A549 (cell line): ENCODE measurements around the gene LBH. TPM values are rescaled to one million over a fixed set of nuclear protein-coding genes. Genes with fewer than 3 reads are reported as not detected.

Experiments
- ATAC-seq, 2 experiments: fragments of 200-7000 bp in 1 of 2; fragments of >200 bp in 1 of 2; cut with Nextera tagmentation in 1 of 2; cut with Tn5 transposase in 1 of 2; 3 replicates each; pipeline versions ENCODE4 v1.8.0 to v1.9.1; 2018 to 2020; ENCODE audit warnings: mild to moderate bottlenecking in 1 of 2, moderate library complexity in 1 of 2
- CTCF ChIA-PET: fragments of 300-600 bp; sonication (Branson Sonifier 250); formaldehyde crosslinking; extraction: SDS; loops from one replicate; lab custom pipeline; 2021; ENCODE audit warnings: antibody characterized with exemption, inconsistent platforms; lab: Yijun Ruan, JAX
- POLR2A ChIA-PET: fragments of 350-600 bp; formaldehyde crosslinking; extraction: SDS; loops from one replicate; lab custom pipeline; 2021; ENCODE audit warnings: antibody characterized with exemption, inconsistent platforms; lab: Yijun Ruan, JAX
- DNase-seq, 2 experiments: peaks; one replicate each; pipeline versions ENCODE4 v3.0.0 to v3.0.0-alpha.2; 2011 to 2016; ENCODE audit warnings: low read depth in 1 of 2, low spot score in 1 of 2
- FAIRE-seq: peaks from 2 replicates; lab custom pipeline; 2011; peaks lifted over from hg19 to GRCh38; lab: Jason Lieb, UNC
- H3K27ac ChIP-seq, 2 experiments: fragments of >200 bp; sonication (Bioruptor Twin); formaldehyde crosslinking; 3 replicates each; pipeline ENCODE4 v1.5.1; 2016 to 2017
- H3K4me1 ChIP-seq: fragments of >200 bp; sonication (Bioruptor Twin); formaldehyde crosslinking; 3 replicates; pipeline ENCODE4 v1.6.1; 2016
- H3K4me2 ChIP-seq: fragments of >200 bp; sonication (Bioruptor Twin); formaldehyde crosslinking; 3 replicates; pipeline ENCODE4 v1.6.1; 2016
- H3K4me3 ChIP-seq: fragments of >200 bp; sonication (Bioruptor Twin); formaldehyde crosslinking; 3 replicates; pipeline ENCODE4 v1.5.1; 2016
- H3K9me3 ChIP-seq: fragments of >200 bp; sonication (Bioruptor Twin); formaldehyde crosslinking; 3 replicates; pipeline ENCODE4 v1.6.1; 2016
- FOSB ChIP-seq: fragments of 250-450 bp; sonication (Bioruptor Pico); IDR thresholded peaks from 2 replicates; pipeline ENCODE4 v1.5.0; 2020; ENCODE audit warnings: mild to moderate bottlenecking, moderate library complexity
- FOSL2 ChIP-seq, 2 experiments: fragments of 450-650 bp in 1 of 2; fragments of >200 bp in 1 of 2; sonication (Bioruptor Twin) in 1 of 2; formaldehyde crosslinking; IDR thresholded peaks; 2 replicates each; pipeline versions ENCODE4 v1.5.0 to v1.6.1; 2016 to 2020; ENCODE audit warnings: mild to moderate bottlenecking in 1 of 2, moderate library complexity in 1 of 2
- HMGXB4 ChIP-seq: fragments of 250-450 bp; sonication (Bioruptor Pico); IDR thresholded peaks from 2 replicates; pipeline ENCODE4 v1.5.0; 2021; ENCODE audit warnings: mild to moderate bottlenecking, moderate library complexity, borderline replicate concordance
- HOXA7 ChIP-seq: fragments of 250-450 bp; sonication (Bioruptor Pico); IDR thresholded peaks from 2 replicates; pipeline ENCODE4 v1.5.0; 2020; ENCODE audit warnings: mild to moderate bottlenecking, moderate library complexity
- JUNB ChIP-seq: fragments of >200 bp; sonication (Bioruptor Twin); formaldehyde crosslinking; IDR thresholded peaks from 2 replicates; pipeline ENCODE4 v1.6.1; 2016
- MAFK ChIP-seq: fragments of 450-650 bp; IDR thresholded peaks from 2 replicates; pipeline ENCODE4 v1.6.1; 2014; ENCODE audit not compliant: partially characterized antibody
- MAZ ChIP-seq: fragments of 150-350 bp; IDR thresholded peaks from 2 replicates; pipeline ENCODE4 v1.6.1; 2014; ENCODE audit warnings: antibody characterized with exemption, low read depth, low read length, borderline replicate concordance
- PBX3 ChIP-seq: IDR thresholded peaks from 2 replicates; pipeline ENCODE4 v1.6.1; 2012
- POLR2A ChIP-seq: IDR thresholded peaks from 2 replicates; pipeline ENCODE4 v1.6.1; 2012; ENCODE audit warnings: mild to moderate bottlenecking, low read length
- REST ChIP-seq: fragments of 200-600 bp; sonication (generic); IDR thresholded peaks from 2 replicates; pipeline ENCODE4 v1.6.1; 2016; ENCODE audit warnings: antibody characterized with exemption, mild to moderate bottlenecking, moderate library complexity
- SMC3 ChIP-seq: fragments of >200 bp; sonication (Bioruptor Twin); formaldehyde crosslinking; IDR thresholded peaks from 3 replicates; pipeline ENCODE4 v1.6.1; 2018; ENCODE audit warnings: inconsistent platforms
- SREBF2 ChIP-seq: fragments of 450-650 bp; IDR thresholded peaks from 2 replicates; pipeline ENCODE4 v1.6.1; 2014; ENCODE audit warnings: mild to moderate bottlenecking, moderate library complexity
- TFCP2L1 ChIP-seq: fragments of 250-450 bp; sonication (Bioruptor Pico); IDR thresholded peaks from 2 replicates; pipeline ENCODE4 v1.5.0; 2021; ENCODE audit warnings: mild to moderate bottlenecking
- TP53 ChIP-seq: fragments of 250-450 bp; sonication (Bioruptor Pico); IDR thresholded peaks from 2 replicates; pipeline ENCODE4 v1.5.0; 2021; ENCODE audit warnings: mild to moderate bottlenecking, moderate library complexity
- ZC3H11A ChIP-seq: fragments of 450-650 bp; IDR thresholded peaks from 2 replicates; pipeline ENCODE4 v1.6.1; 2014; ENCODE audit warnings: antibody characterized with exemption, mild to moderate bottlenecking
- WGBS: methylation state at CpG from one replicate; pipeline ENCODE4 v1.1.6; 2017; ENCODE audit errors: missing lambda C conversion rate; 5-methylcytosine and 5-hydroxymethylcytosine counted together
- polyA plus RNA-seq, 4 experiments: library from polyadenylated mRNA; depleted of rRNA in 3 of 4; stranded (reverse); fragments of >200 nt; fragmentation: RNase III in 1 of 4; extraction: RNeasy Plus Mini Kit Qiagen cat#74134 plus additional on column Dnase treatment in 1 of 4; gene quantifications; 2 replicates in 3 of 4; 3 replicates in 1 of 4; pipeline ENCODE4 v1.2.3, GENCODE V29; 2011 to 2017

Gene LBH
- polyA plus RNA-seq, 2 of the 4 experiments (the other 2 are of a cell fraction): 163 to 216 TPM

- no peaks in the 10 kb centered on the region for H3K9me3 ChIP-seq
- no peak overlapping the region for H3K27ac ChIP-seq
- ATAC-seq (no peak), DNase-seq (no peak), FAIRE-seq (no peak)
- WGBS: 73% methylated on average over 4 of the region's 4 CpGs
- TF ChIP-seq ZC3H11A: no peak
- no peak for TF ChIP-seq POLR2A
- TF ChIP-seq MAZ: no peak
- TF ChIP-seq TFCP2L1 (CRISPR knock-in tag): no peak
- no peak for TF ChIP-seq MAFK
- no peak overlapping the region for H3K4me3 ChIP-seq
- ChIA-PET POLR2A (interaction anchor here (1.1 kb wide), 1 partner anchor 12 kb away, joined by 3 read pairs; no protein-coding TSS in a partner anchor), CTCF (interaction anchor here (0.6 to 5.6 kb wide), 7 partner anchors 10 to 1931 kb away, joined by 3 to 39 read pairs (median 4); no protein-coding TSS in a partner anchor)
- no peaks in the 10 kb centered on the region; the same call in 2 of the 3 replicates for H3K4me1 ChIP-seq
- no peak overlapping the region for H3K4me2 ChIP-seq
Observed at GRCh38 chr2:30218814-30219213, 12.5 kb upstream of the LBH start.

- ChIA-PET CTCF (interaction anchor here (1.4 to 12.4 kb wide), 6 partner anchors 10 to 492 kb away, joined by 3 to 107 read pairs (median 9); partner anchors contain the start of gene LBH), POLR2A (interaction anchor here (0.8 to 1.6 kb wide), 2 partner anchors 11 to 12 kb away, joined by 9 to 11 read pairs; partner anchors contain the start of gene LBH)
- H3K4me3 ChIP-seq: no peak overlapping the region
- WGBS: 71% methylated on average over 13 of the region's 13 CpGs
- ATAC-seq (no peak), DNase-seq (no peak), FAIRE-seq (no peak)
- TF ChIP-seq SREBF2 (no peak), HMGXB4 (CRISPR knock-in tag) (no peak), REST (no peak), HOXA7 (no peak)
- no peak overlapping the region for H3K27ac ChIP-seq
- H3K4me2 ChIP-seq: no peak overlapping the region
- H3K4me1 ChIP-seq: no peaks in the 10 kb centered on the region; the same call in 2 of the 3 replicates
- H3K9me3 ChIP-seq: no peaks in the 10 kb centered on the region
Observed at GRCh38 chr2:30219886-30220875, 11.2 kb upstream of the LBH start.

- no peak for FAIRE-seq
Observed at GRCh38 chr2:30221531-30221930, 9.8 kb upstream of the LBH start.

More at GRCh38 chr2:30221531-30221930, 9.8 kb upstream of the LBH start:
- H3K9me3 ChIP-seq: no peaks in the 10 kb centered on the region
- DNase-seq: no peak
- no peak for ATAC-seq
- H3K4me1 ChIP-seq: no peaks in the 10 kb centered on the region; the same call in 2 of the 3 replicates
- ChIA-PET POLR2A (interaction anchor here (0.8 to 1.6 kb wide), 2 partner anchors 10 to 11 kb away, joined by 9 to 11 read pairs; partner anchors contain the start of gene LBH), CTCF (interaction anchor here (1.3 to 12.4 kb wide), 6 partner anchors 12 to 948 kb away, joined by 3 to 107 read pairs (median 3); no protein-coding TSS in a partner anchor)
- no peak overlapping the region for H3K4me3 ChIP-seq
- TF ChIP-seq FOSL2 (IDR thresholded peaks at IDR 0.05) (no peak), FOSL2 (CRISPR knock-in tag; IDR thresholded peaks at IDR 0.05) (no peak), PBX3 (no peak), JUNB (no peak), TP53 (CRISPR knock-in tag) (no peak), FOSB (no peak), SMC3 (no peak)
- no peak overlapping the region for H3K4me2 ChIP-seq
- no peak overlapping the region for H3K27ac ChIP-seq
- 65% methylated on average over 6 of the region's 6 CpGs for WGBS
